A673 (cell line): ENCODE results near the gene AQP7. TPM values are rescaled to one million over a fixed set of nuclear protein-coding genes. Genes with fewer than 3 reads are reported as not detected.

Source experiments
- BruUV-seq: library from RNA; stranded (reverse); fragments of 400-500 nt; replicated peaks from 2 replicates; lab custom pipeline; 2021; lab: Mats Ljungman, UMichigan
- CTCF ChIA-PET: fragments of 300-600 bp; sonication (Branson Sonifier 250); formaldehyde crosslinking; loops from one replicate; lab custom pipeline; 2022; ENCODE audit warnings: antibody characterized with exemption; lab: Charles Lee
- POLR2A ChIA-PET: fragments of 300-600 bp; sonication (Branson Sonifier 250); formaldehyde crosslinking; loops from one replicate; lab custom pipeline; 2022; ENCODE audit warnings: antibody characterized with exemption; ENCODE audit not compliant: low non-redundant PET; lab: Charles Lee
- DNase-seq: peaks from one replicate; pipeline ENCODE4 v3.0.0-alpha.2; 2015; ENCODE audit warnings: low spot score
- H3K27ac ChIP-seq: fragments of 200-600 bp; sonication (generic); 2 replicates; pipeline ENCODE4 v1.5.1; 2016; ENCODE audit warnings: mixed run types, low read depth, mild to moderate bottlenecking, mixed read lengths, antibody characterized with exemption, low read length; ENCODE audit not compliant: poor library complexity, severe bottlenecking
- H3K27me3 ChIP-seq: fragments of 200-600 bp; sonication (generic); replicated peaks from 2 replicates; pipeline ENCODE4 v1.6.1; 2017; ENCODE audit warnings: mixed run types, low read depth, mild to moderate bottlenecking, mixed read lengths, antibody characterized with exemption, low read length; ENCODE audit not compliant: insufficient read depth, poor library complexity
- H3K36me3 ChIP-seq: fragments of 200-600 bp; sonication (generic); 2 replicates; pipeline ENCODE4 v1.6.1; 2016; ENCODE audit warnings: mixed run types, mild to moderate bottlenecking, mixed read lengths, antibody characterized with exemption, low read length; ENCODE audit not compliant: insufficient read depth, poor library complexity, severe bottlenecking
- H3K4me1 ChIP-seq: fragments of 200-600 bp; sonication (generic); 2 replicates; pipeline ENCODE4 v1.6.1; 2017; ENCODE audit warnings: mixed run types, mild to moderate bottlenecking, mixed read lengths, antibody characterized with exemption, low read length; ENCODE audit not compliant: insufficient read depth, poor library complexity, severe bottlenecking
- H3K4me3 ChIP-seq: fragments of 200-600 bp; sonication (generic); 2 replicates; pipeline ENCODE4 v1.5.1; 2016; ENCODE audit warnings: low read depth, mixed run types, mild to moderate bottlenecking, mixed read lengths, low read length; ENCODE audit not compliant: poor library complexity, severe bottlenecking
- H3K9me3 ChIP-seq: fragments of 200-600 bp; sonication (generic); 2 replicates; pipeline ENCODE4 v1.6.1; 2016; ENCODE audit warnings: mixed run types, low read depth, mild to moderate bottlenecking, mixed read lengths, antibody characterized with exemption, low read length; ENCODE audit not compliant: poor library complexity, severe bottlenecking
- CTCF ChIP-seq: fragments of 300-800, 200-600 bp; sonication (generic); conservative IDR thresholded peaks from 2 replicates; pipeline ENCODE4 v1.5.1; 2017; ENCODE audit warnings: low read depth, mild to moderate bottlenecking, antibody characterized with exemption, low read length, moderate library complexity, mixed read lengths
- EZH2 ChIP-seq: fragments of 200-600 bp; sonication (generic); IDR thresholded peaks from 2 replicates; pipeline ENCODE4 v1.6.1; 2017; ENCODE audit warnings: borderline replicate concordance, low read depth, mild to moderate bottlenecking, mixed read lengths, antibody characterized with exemption, low read length; ENCODE audit not compliant: poor library complexity, severe bottlenecking
- intact Hi-C: fragments of 100-400 bp; cut with micrococcal nuclease; formaldehyde crosslinking; loops from one replicate; pipeline ENCODE4 v1.10.0; 2022; ENCODE audit not compliant: unreplicated experiment
- total RNA-seq: library from RNA; stranded (reverse); gene quantifications from 2 replicates; pipeline ENCODE4 v1.2.3, GENCODE V29; 2021

AQP7 gene
- total RNA-seq, 1 experiment from 2014 or later = not detected

GRCh38 chr9:33379666-33380389, 22.5 kb downstream of the AQP7 start:
- H3K27ac ChIP-seq = no peak overlapping the region
- ChIA-PET CTCF (interaction anchor here (1.9 kb wide), 1 partner anchor 73 kb away, joined by 5 read pairs; no protein-coding TSS in a partner anchor), POLR2A (no interaction called here)
- H3K27me3 ChIP-seq = no peaks in the 10 kb centered on the region
- no peaks in the 10 kb centered on the region for H3K9me3 ChIP-seq
- no peaks in the 10 kb centered on the region for H3K4me1 ChIP-seq
- no TSS peak for BruUV-seq
- intact Hi-C loops = no loop called here
- no peaks in the 10 kb centered on the region for H3K36me3 ChIP-seq
- H3K4me3 ChIP-seq = no peak overlapping the region
- no peak for DNase-seq
- TF ChIP-seq CTCF (no peak), EZH2 (no peak)

- ChIA-PET POLR2A (no interaction called here), CTCF (no interaction called here)
- BruUV-seq = no TSS peak
- H3K4me3 ChIP-seq = no peak overlapping the region
- H3K27me3 ChIP-seq = no peaks in the 10 kb centered on the region
- H3K4me1 ChIP-seq = no peaks in the 10 kb centered on the region
- no peak for DNase-seq
- no peak for TF ChIP-seq EZH2
- H3K27ac ChIP-seq = no peak overlapping the region
- no peaks in the 10 kb centered on the region for H3K36me3 ChIP-seq
- no peaks in the 10 kb centered on the region for H3K9me3 ChIP-seq
- intact Hi-C loops = no loop called here
These were observed 24.1 kb downstream of the AQP7 start for GRCh38 chr9:33378121-33378795.

GRCh38 chr9:33377089-33377715, 25.2 kb downstream of the AQP7 start:
- ChIA-PET CTCF (no interaction called here), POLR2A (no interaction called here)
- H3K4me3 ChIP-seq = no peak overlapping the region
- H3K27me3 ChIP-seq = no peaks in the 10 kb centered on the region
- no peak overlapping the region for H3K27ac ChIP-seq
- DNase-seq = no peak
- no peak for TF ChIP-seq EZH2
- no peak for TF ChIP-seq CTCF
- H3K36me3 ChIP-seq = no peaks in the 10 kb centered on the region
- no peaks in the 10 kb centered on the region for H3K9me3 ChIP-seq
- BruUV-seq = no TSS peak
- intact Hi-C loops = no loop called here
- no peaks in the 10 kb centered on the region for H3K4me1 ChIP-seq
